Tibial artery (tissue), 4 donors: ENCODE results near the gene PIK3AP1.

ENCODE experiments used
- DNase-seq, 2 donors: peaks; one replicate each; pipeline ENCODE4 v3.0.0-alpha.2; 2019
- H3K27ac ChIP-seq, 2 donors: fragments of 200-600 bp; sonication (generic) in 1 of 2; 1 replicate in 1 of 2; 2 replicates in 1 of 2; pipeline ENCODE4 v1.5.1; 2018 to 2019; ENCODE audit warnings: mild to moderate bottlenecking in 1 of 2
- H3K27me3 ChIP-seq, 2 donors: fragments of 200-600 bp; sonication (generic) in 1 of 2; one replicate each; pipeline versions ENCODE4 v1.5.1 to v1.6.0; 2016 to 2019
- H3K36me3 ChIP-seq, 3 donors: fragments of 200-600 bp; sonication (generic) in 2 of 3; one replicate each; pipeline ENCODE4 v1.5.1; 2016 to 2019; ENCODE audit warnings: mild to moderate bottlenecking in 2 of 3
- H3K4me1 ChIP-seq, 4 donors: fragments of 200-600 bp; sonication (generic) in 2 of 4; 1 replicate in 3 of 4; 2 replicates in 1 of 4; pipeline ENCODE4 v1.5.1; 2016 to 2019
- H3K4me3 ChIP-seq, 2 donors: fragments of 200-600 bp; sonication (generic) in 1 of 2; 1 replicate in 1 of 2; 2 replicates in 1 of 2; pipeline ENCODE4 v1.5.1; 2018 to 2019; ENCODE audit warnings: mild to moderate bottlenecking in 2 of 2
- H3K9me3 ChIP-seq, 3 donors: fragments of 200-600 bp; sonication (generic) in 1 of 3; one replicate each; pipeline ENCODE4 v1.5.1; 2016 to 2019
- intact Hi-C: fragments of 100-400 bp; cut with DNase I; formaldehyde crosslinking; loops from one replicate; pipeline ENCODE4 v1.15.0; 2023; ENCODE audit warnings: low total_unique reads
- TF ChIP-seq, protein P1 (sequence below), 2 experiments: fragments of 200-600 bp in 1 of 2; fragments of 450-650 bp in 1 of 2; IDR thresholded peaks; one replicate each; pipeline ENCODE4 v1.5.1; 2017 to 2019; ENCODE audit warnings: antibody characterized with exemption in 2 of 2, mild to moderate bottlenecking in 1 of 2, moderate library complexity in 1 of 2

PIK3AP1 gene

DNA sequence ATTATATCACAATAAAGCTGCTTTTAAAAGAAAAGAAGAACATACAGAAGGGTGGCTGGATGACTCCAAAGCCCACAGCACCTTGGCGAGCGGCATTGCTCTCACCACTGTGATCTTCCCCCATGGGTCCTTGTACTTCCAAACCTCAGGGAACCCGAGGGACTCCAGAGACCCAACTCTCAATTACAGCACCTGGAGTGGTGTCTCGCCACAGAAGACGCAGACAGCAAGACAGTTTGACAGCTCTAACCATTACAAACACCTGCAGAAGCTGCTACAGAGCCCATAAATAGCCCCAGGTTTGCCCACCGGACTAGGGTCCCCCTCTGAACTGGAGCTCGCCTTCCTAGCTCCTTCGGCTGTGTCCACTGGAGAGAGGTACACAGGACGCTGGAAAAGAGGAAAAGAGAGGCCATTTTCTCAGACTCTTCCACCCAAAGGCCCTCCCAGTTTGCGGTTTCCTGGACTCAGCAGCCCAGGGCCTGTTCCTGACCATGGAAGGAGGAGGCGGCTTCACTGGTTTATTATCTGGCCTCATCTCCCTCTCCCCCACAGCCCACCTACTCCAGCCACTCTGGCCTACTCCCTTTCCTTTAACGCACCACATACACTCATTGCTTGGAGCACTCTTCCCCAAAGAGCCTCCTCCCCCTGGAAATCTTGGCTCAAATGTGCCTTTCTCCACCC lies 1.9 kb downstream of the PIK3AP1 start:
- intact Hi-C loops: no loop called here
- TF ChIP-seq, protein P1, sequence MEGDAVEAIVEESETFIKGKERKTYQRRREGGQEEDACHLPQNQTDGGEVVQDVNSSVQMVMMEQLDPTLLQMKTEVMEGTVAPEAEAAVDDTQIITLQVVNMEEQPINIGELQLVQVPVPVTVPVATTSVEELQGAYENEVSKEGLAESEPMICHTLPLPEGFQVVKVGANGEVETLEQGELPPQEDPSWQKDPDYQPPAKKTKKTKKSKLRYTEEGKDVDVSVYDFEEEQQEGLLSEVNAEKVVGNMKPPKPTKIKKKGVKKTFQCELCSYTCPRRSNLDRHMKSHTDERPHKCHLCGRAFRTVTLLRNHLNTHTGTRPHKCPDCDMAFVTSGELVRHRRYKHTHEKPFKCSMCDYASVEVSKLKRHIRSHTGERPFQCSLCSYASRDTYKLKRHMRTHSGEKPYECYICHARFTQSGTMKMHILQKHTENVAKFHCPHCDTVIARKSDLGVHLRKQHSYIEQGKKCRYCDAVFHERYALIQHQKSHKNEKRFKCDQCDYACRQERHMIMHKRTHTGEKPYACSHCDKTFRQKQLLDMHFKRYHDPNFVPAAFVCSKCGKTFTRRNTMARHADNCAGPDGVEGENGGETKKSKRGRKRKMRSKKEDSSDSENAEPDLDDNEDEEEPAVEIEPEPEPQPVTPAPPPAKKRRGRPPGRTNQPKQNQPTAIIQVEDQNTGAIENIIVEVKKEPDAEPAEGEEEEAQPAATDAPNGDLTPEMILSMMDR (IDR thresholded peaks at IDR 0.05): no peak
- no peak for DNase-seq
- Histone ChIP-seq H3K4me3 (no peak overlapping the region), H3K27ac (no peak overlapping the region), H3K9me3 (no peaks in the 10 kb centered on the region), H3K4me1 (peaks cover 0 to 16% (median 11%) of the 10 kb centered on the region in 4 donors), H3K36me3 (no peaks in the 10 kb centered on the region), H3K27me3 (peaks cover 0 to 33% of the 10 kb centered on the region in 2 donors)

DNA sequence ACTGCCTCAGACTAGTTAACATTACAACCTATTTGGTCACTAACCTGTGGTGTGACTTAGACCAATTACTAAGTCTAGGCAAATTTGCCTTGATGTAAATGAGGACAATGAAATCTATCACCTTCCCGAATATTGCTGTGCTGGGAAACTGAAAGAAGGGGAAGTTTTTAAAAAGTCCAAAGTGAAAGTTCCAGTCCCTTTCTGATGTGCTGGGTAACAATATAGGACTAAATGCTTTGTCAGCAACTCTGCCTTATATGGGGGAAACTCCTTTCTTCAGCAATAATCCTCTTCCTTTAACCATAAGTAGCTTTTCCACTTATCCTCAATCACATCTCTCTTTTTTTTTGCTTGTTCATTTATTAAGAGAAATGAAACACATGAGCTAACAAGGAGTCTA lies 3.9 kb downstream of the PIK3AP1 start:
- intact Hi-C loops: no loop called here
- Histone ChIP-seq H3K27me3 (peaks cover 0 to 20% of the 10 kb centered on the region in 2 donors), H3K36me3 (no peaks in the 10 kb centered on the region), H3K27ac (no peak overlapping the region), H3K4me1 (peaks cover 0 to 16% (median 11%) of the 10 kb centered on the region in 4 donors), H3K9me3 (no peaks in the 10 kb centered on the region), H3K4me3 (no peak overlapping the region)
- no peak for DNase-seq
- TF ChIP-seq, protein P1 (IDR thresholded peaks at IDR 0.05): no peak

DNA sequence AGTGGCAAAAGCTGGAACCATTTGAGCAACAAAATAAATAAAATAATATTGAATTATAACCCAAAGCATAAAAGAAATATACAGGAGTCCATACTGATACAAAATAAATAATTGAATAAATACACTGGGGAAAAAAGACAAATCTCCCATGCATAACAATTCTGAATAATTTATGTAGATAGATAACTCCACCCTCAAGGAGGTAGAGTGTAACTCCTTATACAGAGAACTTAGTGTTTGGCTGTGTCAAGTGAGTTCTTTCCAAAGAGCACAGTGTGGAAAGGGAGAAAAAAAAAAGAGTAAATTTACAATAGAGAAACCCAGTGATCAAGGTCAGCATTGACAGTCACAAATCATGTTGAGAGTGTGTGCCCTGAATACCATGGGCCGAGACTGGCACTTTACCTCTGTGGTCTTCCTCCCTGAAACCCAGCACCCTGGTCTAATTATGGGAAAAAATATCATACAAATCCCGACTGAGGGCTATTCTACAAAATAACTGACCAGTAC lies 5.5 kb downstream of the PIK3AP1 start:
- Histone ChIP-seq H3K27ac (no peak overlapping the region), H3K27me3 (peaks cover 0 to 4% of the 10 kb centered on the region in 2 donors), H3K36me3 (no peaks in the 10 kb centered on the region), H3K9me3 (no peaks in the 10 kb centered on the region), H3K4me1 (peaks cover 0 to 2% (median under 1%) of the 10 kb centered on the region in 4 donors), H3K4me3 (no peak overlapping the region)
- DNase-seq: no peak
- TF ChIP-seq, protein P1 (IDR thresholded peaks at IDR 0.05): no peak
- intact Hi-C loops: no loop called here

DNA sequence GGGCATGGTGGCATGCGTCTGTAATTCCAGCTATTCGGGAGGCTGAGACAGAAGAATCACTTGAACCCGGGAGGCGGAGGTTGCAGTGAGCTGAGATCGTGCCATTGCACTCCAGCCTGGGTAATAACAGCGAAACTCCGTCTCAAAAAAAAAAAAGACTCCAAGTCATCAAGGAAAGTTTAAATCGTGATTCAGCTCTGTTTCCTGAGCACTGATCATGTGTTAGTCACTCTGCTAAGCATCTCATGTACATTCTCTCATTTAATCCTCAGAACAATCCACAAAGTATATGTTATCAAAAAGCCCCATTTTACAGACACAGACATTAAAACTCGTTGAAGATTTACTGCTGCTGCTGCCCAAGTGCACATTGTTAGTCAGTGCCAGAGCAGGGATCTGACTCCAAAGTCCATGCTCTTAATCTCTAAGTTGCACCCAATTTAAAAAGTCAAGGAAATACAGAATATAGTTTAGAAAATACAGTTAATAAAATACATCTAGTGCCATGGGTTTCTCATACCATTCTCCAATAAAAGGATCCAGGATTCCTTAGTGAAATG lies 6.2 kb downstream of the PIK3AP1 start:
- H3K27me3 ChIP-seq: no peaks in the 10 kb centered on the region
- H3K36me3 ChIP-seq: no peaks in the 10 kb centered on the region
- TF ChIP-seq, protein P1 (IDR thresholded peaks at IDR 0.05): no peak
- H3K4me1 ChIP-seq: no peaks in the 10 kb centered on the region
- no peak overlapping the region for H3K27ac ChIP-seq
- no peak for DNase-seq
- intact Hi-C loops: no loop called here
- H3K4me3 ChIP-seq: no peak overlapping the region
- no peaks in the 10 kb centered on the region for H3K9me3 ChIP-seq

DNA sequence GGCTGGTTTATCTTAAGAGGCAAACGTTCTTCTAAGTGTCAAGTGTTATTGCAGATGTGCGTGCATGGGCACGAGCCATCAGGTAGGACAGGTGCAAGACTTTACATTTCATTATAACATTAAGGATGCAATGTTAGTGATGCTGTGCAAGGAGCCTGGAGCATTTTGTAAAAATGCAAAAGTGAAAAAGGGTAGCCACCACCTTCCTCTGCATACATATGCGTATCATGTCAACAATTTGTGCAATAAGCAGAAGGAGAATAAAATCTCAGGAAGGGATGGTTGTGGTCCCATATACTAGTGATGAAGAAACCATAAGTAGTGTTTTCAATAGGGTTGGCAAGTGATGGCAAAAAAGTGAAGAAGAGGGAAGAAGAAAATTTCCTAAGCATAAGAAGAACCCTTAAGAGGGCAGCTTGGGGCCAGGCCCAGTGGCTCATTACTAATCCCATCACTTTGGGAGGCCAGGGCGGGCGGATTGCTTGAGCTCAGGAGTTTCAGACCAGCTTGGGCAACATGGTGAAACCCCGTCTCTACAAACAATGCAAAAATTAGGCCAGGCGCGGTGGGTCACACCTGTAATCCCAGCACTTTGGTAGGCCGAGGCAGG lies 7.5 kb downstream of the PIK3AP1 start:
- no peak for DNase-seq
- Histone ChIP-seq H3K27me3 (no peaks in the 10 kb centered on the region), H3K36me3 (no peaks in the 10 kb centered on the region), H3K4me3 (no peak overlapping the region), H3K4me1 (no peaks in the 10 kb centered on the region), H3K9me3 (no peaks in the 10 kb centered on the region), H3K27ac (no peak overlapping the region)
- TF ChIP-seq, protein P1 (IDR thresholded peaks at IDR 0.05): no peak
- intact Hi-C loops: no loop called here
